Activated B cell treated with CpG ODN at 0.5 μM for 24 hours (primary cell): ENCODE data around the gene GRAMD2B. TPM values are rescaled to one million over a fixed set of nuclear protein-coding genes. Genes with fewer than 3 reads are reported as not detected.

Experiments used
- ATAC-seq: fragments of 200-7000 bp; cut with Tn5 transposase; one replicate; pipeline ENCODE4 v1.10.0; 2021; ENCODE audit warnings: low read depth, mild to moderate bottlenecking, moderate library complexity
- CTCF ChIA-PET: fragments of 350-600 bp; sonication (Branson Sonifier 250); formaldehyde crosslinking; loops from one replicate; lab custom pipeline; 2021; ENCODE audit warnings: antibody characterized with exemption; lab: Charles Lee
- POLR2A ChIA-PET: fragments of 350-600 bp; sonication (Branson Sonifier 250); formaldehyde crosslinking; loops from one replicate; lab custom pipeline; 2021; ENCODE audit warnings: antibody characterized with exemption; lab: Charles Lee
- DNase-seq: peaks from one replicate; pipeline ENCODE4 v3.0.0; 2022
- H3K27ac Mint-ChIP-seq: one replicate; pipeline ENCODE4 v1.8.0; 2020; ENCODE audit warnings: mixed read lengths
- H3K27me3 Mint-ChIP-seq: one replicate; pipeline ENCODE4 v1.8.0; 2021; ENCODE audit warnings: mixed read lengths
- H3K36me3 Mint-ChIP-seq: one replicate; pipeline ENCODE4 v1.8.0; 2021; ENCODE audit warnings: low read depth, mixed read lengths
- H3K4me1 Mint-ChIP-seq: one replicate; pipeline ENCODE4 v1.8.0; 2021; ENCODE audit warnings: mixed read lengths
- H3K4me3 Mint-ChIP-seq: one replicate; pipeline ENCODE4 v1.8.0; 2020; ENCODE audit warnings: mild to moderate bottlenecking, mixed read lengths
- H3K9me3 Mint-ChIP-seq: one replicate; pipeline ENCODE4 v1.8.0; 2020; ENCODE audit warnings: mixed read lengths
- intact Hi-C: fragments of 100-400 bp; cut with micrococcal nuclease; formaldehyde crosslinking; loops from one replicate; pipeline ENCODE4 v1.15.1; 2024
- total RNA-seq: library from RNA; stranded (reverse); gene quantifications from 2 replicates; pipeline ENCODE4 v1.2.3, GENCODE V29; 2022
- TF ChIP-seq, protein P1 (sequence below): fragments of 200-600 bp; IDR thresholded peaks from one replicate; pipeline ENCODE4 v1.8.0; 2022; ENCODE audit warnings: antibody characterized with exemption, mild to moderate bottlenecking

The GRAMD2B gene
- total RNA-seq, 1 donor from 2014 or later: 4.9 TPM

DNA sequence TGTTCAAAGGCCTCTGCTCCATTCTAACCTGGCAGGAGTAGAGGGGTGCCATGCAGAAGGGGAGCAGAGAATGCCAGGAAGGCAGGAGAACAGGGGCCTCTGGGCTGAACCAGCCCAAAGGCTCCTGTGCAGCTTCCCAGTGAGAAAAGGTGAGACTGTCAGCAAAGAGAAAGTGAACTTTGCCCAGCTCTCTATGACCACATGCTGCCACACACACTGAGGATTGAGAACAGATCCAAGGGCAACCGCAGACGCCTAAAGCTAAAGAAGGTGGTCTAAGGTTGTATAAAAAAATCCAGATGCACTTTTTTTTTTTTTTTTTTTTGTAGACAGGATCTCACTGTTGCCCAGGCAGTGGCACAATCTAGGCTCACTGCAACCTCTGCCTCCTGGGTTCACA is 120.5 kb downstream of the GRAMD2B start:
- Mint-ChIP-seq H3K27me3 (no peaks in the 10 kb centered on the region), H3K4me1 (no peaks in the 10 kb centered on the region), H3K4me3 (no peak overlapping the region), H3K9me3 (no peaks in the 10 kb centered on the region), H3K36me3 (no peaks in the 10 kb centered on the region), H3K27ac (no peak overlapping the region)
- intact Hi-C loops: loop anchor here (2.0 kb wide), 2 partner anchors 265 to 949 kb away; no protein-coding TSS in a partner anchor
- TF ChIP-seq, protein P1, sequence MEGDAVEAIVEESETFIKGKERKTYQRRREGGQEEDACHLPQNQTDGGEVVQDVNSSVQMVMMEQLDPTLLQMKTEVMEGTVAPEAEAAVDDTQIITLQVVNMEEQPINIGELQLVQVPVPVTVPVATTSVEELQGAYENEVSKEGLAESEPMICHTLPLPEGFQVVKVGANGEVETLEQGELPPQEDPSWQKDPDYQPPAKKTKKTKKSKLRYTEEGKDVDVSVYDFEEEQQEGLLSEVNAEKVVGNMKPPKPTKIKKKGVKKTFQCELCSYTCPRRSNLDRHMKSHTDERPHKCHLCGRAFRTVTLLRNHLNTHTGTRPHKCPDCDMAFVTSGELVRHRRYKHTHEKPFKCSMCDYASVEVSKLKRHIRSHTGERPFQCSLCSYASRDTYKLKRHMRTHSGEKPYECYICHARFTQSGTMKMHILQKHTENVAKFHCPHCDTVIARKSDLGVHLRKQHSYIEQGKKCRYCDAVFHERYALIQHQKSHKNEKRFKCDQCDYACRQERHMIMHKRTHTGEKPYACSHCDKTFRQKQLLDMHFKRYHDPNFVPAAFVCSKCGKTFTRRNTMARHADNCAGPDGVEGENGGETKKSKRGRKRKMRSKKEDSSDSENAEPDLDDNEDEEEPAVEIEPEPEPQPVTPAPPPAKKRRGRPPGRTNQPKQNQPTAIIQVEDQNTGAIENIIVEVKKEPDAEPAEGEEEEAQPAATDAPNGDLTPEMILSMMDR: no peak
- CTCF ChIA-PET: interaction anchor here (0.7 to 2.6 kb wide), 3 partner anchors 57 to 209 kb away, joined by 3 to 19 read pairs (median 3); partner anchors contain the start of gene PHAX
- DNase-seq: no peak
- POLR2A ChIA-PET: no interaction called here
- ATAC-seq: no peak

Other genes starting within 250 kb of the GRAMD2B start
- gene ALDH7A1, start 171.8 kb downstream of the GRAMD2B start, total RNA-seq: 0.95 and 1.8 TPM in 2 replicates
- 31.0 and 33.3 TPM in 2 replicates for gene PHAX, start 177.5 kb downstream of the GRAMD2B start, total RNA-seq